GM12892 (cell line): ENCODE measurements around the gene HEPHL1.
"Not testable (repeated sequence)": the region's sequence is repeated elsewhere in the genome, so short reads cannot be mapped to it uniquely, and the experiment has no call there.

Experiments
- DNase-seq: peaks from one replicate; pipeline ENCODE4 v3.0.0; 2011; ENCODE audit not compliant: insufficient read length
- FAIRE-seq: peaks from 2 replicates; lab custom pipeline; 2011; peaks lifted over from hg19 to GRCh38; lab: Jason Lieb, UNC
- POLR2A ChIP-seq: IDR thresholded peaks from 2 replicates; pipeline ENCODE4 v1.6.1; 2011; ENCODE audit warnings: low read depth, low read length, control low read depth
- POLR2AphosphoS5 ChIP-seq: IDR thresholded peaks from 2 replicates; pipeline ENCODE4 v1.6.1; 2011; ENCODE audit warnings: low read depth, low read length, control low read depth
- TAF1 ChIP-seq: IDR thresholded peaks from 2 replicates; pipeline ENCODE4 v1.6.1; 2011; ENCODE audit warnings: low read depth, mild to moderate bottlenecking, control low read depth, low read length, borderline replicate concordance

HEPHL1 gene

GRCh38 chr11:94150056-94150455, 128.9 kb downstream of the HEPHL1 start:
- FAIRE-seq = no peak
- TF ChIP-seq TAF1 (no peak), POLR2A (no peak), POLR2AphosphoS5 (no peak)
- no peak for DNase-seq

GRCh38 chr11:94150704-94151685, 129.8 kb downstream of the HEPHL1 start:
- FAIRE-seq (no peak), DNase-seq (no peak)
- no peak for TF ChIP-seq POLR2A
- no peak for TF ChIP-seq TAF1
- TF ChIP-seq POLR2AphosphoS5 = no peak

- FAIRE-seq (no peak), DNase-seq (no peak)
- TF ChIP-seq POLR2A = no peak
Observed at GRCh38 chr11:94151903-94152677, 130.9 kb downstream of the HEPHL1 start.

- FAIRE-seq (no peak), DNase-seq (no peak)
- TF ChIP-seq POLR2AphosphoS5 (no peak), POLR2A (no peak), TAF1 (no peak)
Observed at GRCh38 chr11:94152678-94153065, 131.5 kb downstream of the HEPHL1 start.

GRCh38 chr11:94153320-94153719, 132.2 kb downstream of the HEPHL1 start:
- TF ChIP-seq POLR2AphosphoS5 (no peak), POLR2A (no peak), TAF1 (no peak)
- DNase-seq (no peak), FAIRE-seq (no peak)

- FAIRE-seq = no peak
- TF ChIP-seq POLR2AphosphoS5 = no peak
- no peak for TF ChIP-seq POLR2A
- no peak for TF ChIP-seq TAF1
- DNase-seq = no peak
Observed at GRCh38 chr11:94154095-94154856, 133.1 kb downstream of the HEPHL1 start.

- FAIRE-seq, DNase-seq: not testable (repeated sequence)
Observed at GRCh38 chr11:94157339-94157738, 136.2 kb downstream of the HEPHL1 start.
